ENCODE results near the gene SPTBN2. TPM values are rescaled to one million over a fixed set of nuclear protein-coding genes. Genes with fewer than 3 reads are reported as not detected.

SPTBN2 gene
- total and polyA plus RNA-seq, 2 donors (not counting 3 experiments of a cell fraction or from before 2014, with no cell fraction given), result 3.8 to 19.8 TPM

DNA sequence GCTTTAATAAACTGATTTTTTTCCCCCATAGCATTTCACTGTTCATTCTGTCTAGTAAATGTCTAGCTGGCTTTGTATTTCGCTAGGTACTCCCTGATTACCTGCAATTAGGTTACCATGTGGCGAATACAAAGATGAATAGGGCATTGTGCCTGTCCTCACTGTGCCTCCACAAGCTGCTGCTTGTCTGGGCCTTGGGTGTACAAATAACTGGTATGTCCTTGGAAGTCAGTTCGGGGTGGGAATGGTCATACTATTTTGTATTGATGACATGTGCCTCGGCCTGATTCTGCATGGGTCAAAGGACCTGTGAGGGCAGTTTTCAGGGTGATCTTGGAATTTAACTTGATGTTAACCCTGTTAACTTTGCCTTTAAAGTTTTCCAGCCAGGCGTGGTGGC lies 79.1 kb downstream of the SPTBN2 start:
- FAIRE-seq (no peak), DNase-seq (ENCODE audit: low read depth, low spot score) (no peak)
- Histone ChIP-seq H3K4me2 (ENCODE audit: insufficient read depth, low read length) (no peak overlapping the region), H3K9me3 (replicated peaks; ENCODE audit: control insufficient read depth, insufficient read depth, low read length) (no peaks in the 10 kb centered on the region), H3K27ac (ENCODE audit: insufficient read depth, low read depth, low read length) (no peak overlapping the region), H3K4me1 (ENCODE audit: control insufficient read depth, extremely low read depth, insufficient read depth, low read length) (no peaks in the 10 kb centered on the region), H3K9ac (replicated peaks; ENCODE audit: extremely low read depth, insufficient read depth, low read length) (no peak overlapping the region), H3K4me3 (replicated peaks in 1 of 3; ENCODE audit: insufficient read depth in 1 of 3, low read depth in 1 of 3, low read length in 3 of 3) (no peak overlapping the region), H3K27me3 (ENCODE audit: control insufficient read depth in 2 of 2, insufficient read depth in 2 of 2, low read length in 2 of 2) (no peaks in the 10 kb centered on the region), H2AFZ (ENCODE audit: low read depth, low read length) (no peak overlapping the region), H3K79me2 (ENCODE audit: control insufficient read depth, insufficient read depth, low read length) (peaks cover 64% of the 10 kb centered on the region), H4K20me1 (replicated peaks; ENCODE audit: control insufficient read depth, extremely low read depth, insufficient read depth, low read length) (peaks cover 18% of the 10 kb centered on the region), H3K9me1 (replicated peaks; ENCODE audit: control insufficient read depth, extremely low read depth, insufficient read depth, low read length) (no peaks in the 10 kb centered on the region), H3K36me3 (ENCODE audit: control insufficient read depth in 2 of 2, extremely low read depth in 1 of 2, insufficient read depth in 2 of 2, low read length in 2 of 2) (peaks cover 19 to 20% of the 10 kb centered on the region in 2 experiments)
- BruUV-seq (replicated peaks), result no TSS peak
- ChIA-PET CTCF (interaction anchor here (1.4 kb wide), 1 partner anchor 12 kb away, joined by 6 read pairs; the partner anchor contains the start of gene RBM4), POLR2A (interaction anchor here (1.3 to 2.0 kb wide), 2 partner anchors 11 to 28 kb away, joined by 5 to 10 read pairs; partner anchors contain the start of genes RBM4 and RBM4B)
- intact Hi-C loops (cut with micrococcal nuclease) (loop anchor here (2.0 kb wide), 1 partner anchor 57 kb away; the partner anchor contains the start of genes CCDC87 and CCS), dilution Hi-C loops (cut with MboI; ENCODE audit: extremely low pct_ligation_motif_present, low sequenced_read_pairs) (no loop called here)
- TF ChIP-seq, protein P1, sequence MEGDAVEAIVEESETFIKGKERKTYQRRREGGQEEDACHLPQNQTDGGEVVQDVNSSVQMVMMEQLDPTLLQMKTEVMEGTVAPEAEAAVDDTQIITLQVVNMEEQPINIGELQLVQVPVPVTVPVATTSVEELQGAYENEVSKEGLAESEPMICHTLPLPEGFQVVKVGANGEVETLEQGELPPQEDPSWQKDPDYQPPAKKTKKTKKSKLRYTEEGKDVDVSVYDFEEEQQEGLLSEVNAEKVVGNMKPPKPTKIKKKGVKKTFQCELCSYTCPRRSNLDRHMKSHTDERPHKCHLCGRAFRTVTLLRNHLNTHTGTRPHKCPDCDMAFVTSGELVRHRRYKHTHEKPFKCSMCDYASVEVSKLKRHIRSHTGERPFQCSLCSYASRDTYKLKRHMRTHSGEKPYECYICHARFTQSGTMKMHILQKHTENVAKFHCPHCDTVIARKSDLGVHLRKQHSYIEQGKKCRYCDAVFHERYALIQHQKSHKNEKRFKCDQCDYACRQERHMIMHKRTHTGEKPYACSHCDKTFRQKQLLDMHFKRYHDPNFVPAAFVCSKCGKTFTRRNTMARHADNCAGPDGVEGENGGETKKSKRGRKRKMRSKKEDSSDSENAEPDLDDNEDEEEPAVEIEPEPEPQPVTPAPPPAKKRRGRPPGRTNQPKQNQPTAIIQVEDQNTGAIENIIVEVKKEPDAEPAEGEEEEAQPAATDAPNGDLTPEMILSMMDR (IDR thresholded peaks at IDR 0.05; ENCODE audit: extremely low read depth in 1 of 2, insufficient read depth in 1 of 2, low read depth in 1 of 2, low read length in 2 of 2), result no peak

DNA sequence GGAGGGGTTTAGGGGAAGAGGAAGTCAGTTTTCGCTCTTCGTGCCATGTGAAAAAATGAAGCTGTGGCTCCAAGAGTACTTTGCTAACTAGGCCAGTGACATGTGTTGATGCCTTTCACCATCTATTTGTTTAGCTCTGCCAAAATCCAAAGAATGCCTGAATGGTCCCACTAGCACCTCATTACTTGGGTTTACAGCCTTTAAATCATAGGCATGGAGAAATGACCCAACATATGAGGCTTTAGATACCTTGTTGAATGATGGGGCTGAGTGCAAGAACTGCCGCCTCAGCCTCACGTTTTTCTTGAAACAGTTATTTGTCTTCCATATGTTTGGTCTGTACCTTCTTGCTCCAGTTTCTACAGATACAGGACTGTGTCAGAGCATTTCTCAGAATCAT lies 82.2 kb downstream of the SPTBN2 start:
- peaks cover 32% of the 10 kb centered on the region for H4K20me1 ChIP-seq (replicated peaks; ENCODE audit: control insufficient read depth, extremely low read depth, insufficient read depth, low read length)
- peaks cover 34 to 39% of the 10 kb centered on the region in 2 experiments for H3K36me3 ChIP-seq (ENCODE audit: control insufficient read depth in 2 of 2, extremely low read depth in 1 of 2, insufficient read depth in 2 of 2, low read length in 2 of 2)
- H3K4me2 ChIP-seq (ENCODE audit: insufficient read depth, low read length), result no peak overlapping the region
- no peak overlapping the region for H2AFZ ChIP-seq (ENCODE audit: low read depth, low read length)
- peaks cover 88% of the 10 kb centered on the region for H3K79me2 ChIP-seq (ENCODE audit: control insufficient read depth, insufficient read depth, low read length)
- POLR2A ChIA-PET, result no interaction called here
- H3K9me3 ChIP-seq (replicated peaks; ENCODE audit: control insufficient read depth, insufficient read depth, low read length), result no peaks in the 10 kb centered on the region
- intact Hi-C loops (cut with micrococcal nuclease) (no loop called here), dilution Hi-C loops (cut with MboI; ENCODE audit: extremely low pct_ligation_motif_present, low sequenced_read_pairs) (no loop called here)
- H3K9ac ChIP-seq (replicated peaks; ENCODE audit: extremely low read depth, insufficient read depth, low read length), result no peak overlapping the region
- no peak overlapping the region for H3K4me3 ChIP-seq (replicated peaks in 1 of 3; ENCODE audit: insufficient read depth in 1 of 3, low read depth in 1 of 3, low read length in 3 of 3)
- BruUV-seq (replicated peaks), result no TSS peak
- CTCF ChIA-PET, result interaction anchor here (1.1 kb wide), 1 partner anchor 9 kb away, joined by 4 read pairs; the partner anchor contains the start of gene RBM4
- H3K9me1 ChIP-seq (replicated peaks; ENCODE audit: control insufficient read depth, extremely low read depth, insufficient read depth, low read length), result no peaks in the 10 kb centered on the region
- TF ChIP-seq MYC (IDR thresholded peaks at IDR 0.05; ENCODE audit: low read depth, low read length), result no peak
- TF ChIP-seq EZH2 (IDR thresholded peaks at IDR 0.05; ENCODE audit: borderline replicate concordance, low read depth, low read length, severe bottlenecking), result no peak
- DNase-seq (ENCODE audit: low read depth, low spot score) (no peak), FAIRE-seq (no peak)
- H3K27me3 ChIP-seq (ENCODE audit: control insufficient read depth in 2 of 2, insufficient read depth in 2 of 2, low read length in 2 of 2), result no peaks in the 10 kb centered on the region
- no peak overlapping the region for H3K27ac ChIP-seq (ENCODE audit: insufficient read depth, low read depth, low read length)
- peaks cover 12% of the 10 kb centered on the region for H3K4me1 ChIP-seq (ENCODE audit: control insufficient read depth, extremely low read depth, insufficient read depth, low read length)

All from endothelial cell of umbilical vein (primary cell).